DND-41 (cell line): ENCODE results near the gene ATP6V0B.

Experiments
- ATAC-seq: fragments of 200-7000 bp; cut with Tn5 transposase; 3 replicates; pipeline ENCODE4 v1.9.1; 2021; ENCODE audit warnings: low read depth; ENCODE audit not compliant: insufficient read depth
- DNase-seq: peaks from one replicate; pipeline ENCODE4 v3.0.0-alpha.2; 2020
- H2AFZ ChIP-seq: 2 replicates; pipeline ENCODE4 v1.6.0; 2012; ENCODE audit warnings: low read depth, low read length
- H3K27ac ChIP-seq: 2 replicates; pipeline ENCODE4 v1.5.1; 2012; ENCODE audit warnings: low read length, inconsistent platforms
- H3K27me3 ChIP-seq: fragments of 200-600 bp; sonication (generic); 2 replicates; pipeline ENCODE4 v1.6.0; 2012; ENCODE audit warnings: low read length, mild to moderate bottlenecking, inconsistent platforms; ENCODE audit not compliant: insufficient read depth, poor library complexity
- H3K36me3 ChIP-seq: 2 replicates; pipeline ENCODE4 v1.5.1; 2012; ENCODE audit warnings: low read length, inconsistent platforms; ENCODE audit not compliant: insufficient read depth
- H3K4me1 ChIP-seq: 2 replicates; pipeline ENCODE4 v1.5.1; 2012; ENCODE audit warnings: mild to moderate bottlenecking, low read length; ENCODE audit not compliant: insufficient read depth
- H3K4me2 ChIP-seq: 2 replicates; pipeline ENCODE4 v1.6.0; 2012; ENCODE audit warnings: mild to moderate bottlenecking, moderate library complexity, low read length, inconsistent platforms; ENCODE audit not compliant: insufficient read depth
- H3K4me3 ChIP-seq, 2 experiments: fragments of 200-600 bp in 1 of 2; shearing (Covaris generic) in 1 of 2; 2 replicates each; pipeline ENCODE4 v1.5.1; 2012 to 2016; ENCODE audit warnings: inconsistent platforms in 2 of 2, low read length in 2 of 2, mild to moderate bottlenecking in 2 of 2, low read depth in 1 of 2, moderate library complexity in 1 of 2
- H3K79me2 ChIP-seq: 2 replicates; pipeline ENCODE4 v1.6.0; 2012; ENCODE audit warnings: low read length, inconsistent platforms; ENCODE audit not compliant: insufficient read depth
- H3K9ac ChIP-seq: 2 replicates; pipeline ENCODE4 v1.6.0; 2012; ENCODE audit warnings: low read depth, mild to moderate bottlenecking, inconsistent platforms, low read length, moderate library complexity
- H3K9me3 ChIP-seq: 2 replicates; pipeline ENCODE4 v1.5.1; 2012; ENCODE audit warnings: low read length, moderate library complexity, mild to moderate bottlenecking, inconsistent platforms; ENCODE audit not compliant: insufficient read depth, severe bottlenecking
- H4K20me1 ChIP-seq: 2 replicates; pipeline ENCODE4 v1.6.0; 2012; ENCODE audit warnings: low read length; ENCODE audit not compliant: insufficient read depth
- EZH2 ChIP-seq: IDR thresholded peaks from 3 replicates; pipeline ENCODE4 v1.6.1; 2012; ENCODE audit warnings: borderline replicate concordance, low read depth, mild to moderate bottlenecking, moderate library complexity, low read length, inconsistent platforms; ENCODE audit not compliant: severe bottlenecking
- TF ChIP-seq, protein P1 (sequence below): IDR thresholded peaks from 2 replicates; pipeline ENCODE4 v1.5.1; 2012; ENCODE audit warnings: borderline replicate concordance, low read length, moderate library complexity, mild to moderate bottlenecking; ENCODE audit not compliant: poor library complexity, severe bottlenecking; ENCODE audit errors: extremely low read depth

The ATP6V0B gene

DNA sequence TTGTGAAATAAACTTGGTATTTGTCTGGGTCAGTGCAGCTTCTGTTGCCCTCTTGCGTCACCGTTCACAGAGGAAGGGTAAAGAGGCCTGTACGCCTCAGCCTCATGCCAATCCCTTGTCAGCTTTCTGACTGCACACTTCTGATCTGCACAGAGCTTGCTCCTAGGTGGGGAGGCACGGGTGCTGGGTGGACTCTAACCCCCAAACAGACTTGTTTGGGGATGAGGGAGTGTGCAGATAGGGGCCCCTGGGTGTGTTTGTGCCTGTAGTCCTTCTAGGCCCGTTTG is 3.4 kb downstream of the ATP6V0B start:
- H3K4me3 ChIP-seq: no peak overlapping the region
- H3K27me3 ChIP-seq: peaks cover 7% of the 10 kb centered on the region
- H3K27ac ChIP-seq: no peak overlapping the region
- H3K9me3 ChIP-seq: no peaks in the 10 kb centered on the region
- peaks cover 24% of the 10 kb centered on the region for H3K79me2 ChIP-seq
- peaks cover 30% of the 10 kb centered on the region for H4K20me1 ChIP-seq
- no peak for ATAC-seq
- peaks cover 27% of the 10 kb centered on the region for H3K36me3 ChIP-seq
- H2AFZ ChIP-seq: no peak overlapping the region
- H3K9ac ChIP-seq: no peak overlapping the region
- TF ChIP-seq, protein P1, sequence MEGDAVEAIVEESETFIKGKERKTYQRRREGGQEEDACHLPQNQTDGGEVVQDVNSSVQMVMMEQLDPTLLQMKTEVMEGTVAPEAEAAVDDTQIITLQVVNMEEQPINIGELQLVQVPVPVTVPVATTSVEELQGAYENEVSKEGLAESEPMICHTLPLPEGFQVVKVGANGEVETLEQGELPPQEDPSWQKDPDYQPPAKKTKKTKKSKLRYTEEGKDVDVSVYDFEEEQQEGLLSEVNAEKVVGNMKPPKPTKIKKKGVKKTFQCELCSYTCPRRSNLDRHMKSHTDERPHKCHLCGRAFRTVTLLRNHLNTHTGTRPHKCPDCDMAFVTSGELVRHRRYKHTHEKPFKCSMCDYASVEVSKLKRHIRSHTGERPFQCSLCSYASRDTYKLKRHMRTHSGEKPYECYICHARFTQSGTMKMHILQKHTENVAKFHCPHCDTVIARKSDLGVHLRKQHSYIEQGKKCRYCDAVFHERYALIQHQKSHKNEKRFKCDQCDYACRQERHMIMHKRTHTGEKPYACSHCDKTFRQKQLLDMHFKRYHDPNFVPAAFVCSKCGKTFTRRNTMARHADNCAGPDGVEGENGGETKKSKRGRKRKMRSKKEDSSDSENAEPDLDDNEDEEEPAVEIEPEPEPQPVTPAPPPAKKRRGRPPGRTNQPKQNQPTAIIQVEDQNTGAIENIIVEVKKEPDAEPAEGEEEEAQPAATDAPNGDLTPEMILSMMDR: no peak
- TF ChIP-seq EZH2: no peak
- 0 out of 2 replicates have a peak overlapping the region, but pooled peaks have one; percentile 58 for H3K4me2 ChIP-seq
- peaks cover 47% of the 10 kb centered on the region for H3K4me1 ChIP-seq
- DNase-seq: no peak

DNA sequence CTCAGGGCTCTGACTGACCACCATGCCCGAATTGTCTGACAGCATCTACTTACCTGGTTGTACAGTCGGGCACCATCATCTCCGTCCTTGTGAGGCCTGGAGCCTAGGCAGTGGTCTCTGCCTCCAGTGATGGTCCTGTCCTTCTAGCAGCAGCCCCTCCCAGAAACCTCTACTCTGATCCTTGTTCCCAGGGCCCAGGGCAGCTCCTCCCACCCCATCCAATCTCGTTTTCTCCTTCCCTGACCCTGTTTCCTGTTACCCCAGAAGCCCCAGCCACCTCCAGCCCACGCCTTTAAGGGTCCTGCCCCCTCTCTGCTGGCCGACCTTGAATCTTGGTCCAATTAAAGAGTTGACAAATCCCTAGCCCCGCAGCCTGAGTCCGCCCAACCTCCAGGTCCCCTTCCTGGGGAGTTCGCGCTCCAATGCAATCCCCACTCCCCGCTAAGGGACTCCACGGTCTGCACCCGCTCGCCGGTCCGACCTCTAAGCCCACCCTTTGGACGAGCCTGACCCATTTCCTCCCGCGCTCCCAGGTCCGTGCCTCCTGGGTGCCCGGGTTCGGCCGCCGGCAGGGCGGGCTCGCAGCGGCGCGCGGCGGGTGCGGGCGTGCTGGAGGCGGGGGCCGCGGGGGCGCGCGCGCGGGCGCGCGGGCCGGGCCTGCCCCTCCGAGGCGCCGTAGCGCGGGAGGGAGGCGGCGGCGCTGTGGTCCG is 3.9 kb downstream of the ATP6V0B start, which contains the start of gene B4GALT2:
Gene B4GALT2, plus strand, starts transcription at position 660 of the 710 bp plus-strand sequence. CDS start 1,951 bp downstream, outside the sequence.
- Histone ChIP-seq H3K27ac (no peak within 1 kb of the TSS), H3K36me3 (peaks cover 27% of the 10 kb centered on the region), H3K4me2 (peak within 1 kb of the TSS; percentile 58), H3K9ac (peak within 1 kb of the TSS; percentile 35; the same call in 1 of the 2 replicates), H3K4me1 (peaks cover 43% of the 10 kb centered on the region), H3K27me3 (peaks cover 7% of the 10 kb centered on the region), H3K9me3 (no peaks in the 10 kb centered on the region), H4K20me1 (peaks cover 30% of the 10 kb centered on the region), H2AFZ (no peak within 1 kb of the TSS), H3K4me3 (peak within 1 kb of the TSS in 1 of 2 experiments; percentile 53; a peak in 2 of 4 replicates), H3K79me2 (peaks cover 24% of the 10 kb centered on the region)
- ATAC-seq: no peak
- no peak for TF ChIP-seq EZH2
- TF ChIP-seq, protein P1: no peak
- peak; percentile 33 for DNase-seq

GRCh38 chr1:43979261-43979527 is 4.4 kb downstream of the ATP6V0B start:
- no peak overlapping the region for H3K4me3 ChIP-seq
- TF ChIP-seq, protein P1: no peak
- TF ChIP-seq EZH2: no peak
- H3K27me3 ChIP-seq: peaks cover 7% of the 10 kb centered on the region
- H3K27ac ChIP-seq: no peak overlapping the region
- H3K4me1 ChIP-seq: peaks cover 38% of the 10 kb centered on the region
- no peaks in the 10 kb centered on the region for H3K9me3 ChIP-seq
- no peak overlapping the region; the same call in 1 of the 2 replicates for H3K9ac ChIP-seq
- H3K4me2 ChIP-seq: peak overlapping the region; percentile 48; the same call in 1 of the 2 replicates
- ATAC-seq (no peak), DNase-seq (no peak)
- H3K36me3 ChIP-seq: peaks cover 27% of the 10 kb centered on the region
- H3K79me2 ChIP-seq: peaks cover 24% of the 10 kb centered on the region
- peaks cover 30% of the 10 kb centered on the region for H4K20me1 ChIP-seq
- no peak overlapping the region for H2AFZ ChIP-seq
